HG02610 (cell line): ENCODE measurements around the gene CD164.
"Not testable (repeated sequence)": the region's sequence is repeated elsewhere in the genome, so short reads cannot be mapped to it uniquely, and the experiment has no call there.

Experiments used
- ATAC-seq: cut with Tn5 transposase; IDR thresholded peaks from one replicate; pipeline ENCODE4 v1.9.1; 2021; ENCODE audit warnings: mild to moderate bottlenecking, moderate library complexity; ENCODE audit not compliant: unreplicated experiment

CD164 gene

DNA sequence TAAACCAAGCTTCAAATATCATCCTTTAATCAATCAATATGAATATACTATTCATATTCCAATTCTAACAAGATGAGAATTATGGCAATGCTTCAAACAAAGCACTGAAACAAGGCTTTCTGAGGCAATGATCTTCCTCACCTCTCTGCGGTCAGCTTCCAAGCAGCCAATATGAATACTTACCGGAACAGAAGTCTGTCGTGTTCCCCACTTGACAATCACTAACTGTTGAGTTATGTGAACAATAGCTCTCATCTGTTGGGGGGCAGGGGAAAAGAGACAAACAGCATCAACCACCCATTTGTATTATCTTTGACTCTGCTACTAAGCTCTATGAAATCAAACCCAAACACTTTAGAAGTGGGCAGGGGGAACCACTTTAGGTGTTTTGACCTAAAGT is 4.5 kb downstream of the CD164 start:
- no peak for ATAC-seq

- no peak for ATAC-seq
Observed at GRCh38 chr6:109374326-109374892, 7.9 kb downstream of the CD164 start.

DNA sequence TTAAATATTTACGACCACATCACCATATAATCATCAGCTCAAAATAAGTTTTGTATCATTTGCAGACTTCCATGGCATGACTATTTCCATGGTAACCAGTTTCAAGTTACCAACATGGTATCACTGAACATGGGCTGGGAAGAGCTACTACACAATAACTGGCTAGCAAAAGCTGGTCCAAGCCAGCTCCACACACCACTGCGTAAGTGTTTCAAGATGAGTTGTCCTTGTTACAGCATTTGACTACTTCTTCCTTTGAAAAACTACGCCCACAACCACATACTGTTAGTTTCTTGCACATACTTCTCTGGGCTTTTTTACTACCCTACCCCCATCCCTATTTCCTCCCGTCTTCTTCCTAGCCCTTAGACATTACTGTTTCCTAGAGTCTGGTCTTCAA is 8.5 kb downstream of the CD164 start:
- ATAC-seq, result peak; percentile 95

- ATAC-seq, result no peak
Observed at GRCh38 chr6:109373331-109373730, 8.9 kb downstream of the CD164 start.

DNA sequence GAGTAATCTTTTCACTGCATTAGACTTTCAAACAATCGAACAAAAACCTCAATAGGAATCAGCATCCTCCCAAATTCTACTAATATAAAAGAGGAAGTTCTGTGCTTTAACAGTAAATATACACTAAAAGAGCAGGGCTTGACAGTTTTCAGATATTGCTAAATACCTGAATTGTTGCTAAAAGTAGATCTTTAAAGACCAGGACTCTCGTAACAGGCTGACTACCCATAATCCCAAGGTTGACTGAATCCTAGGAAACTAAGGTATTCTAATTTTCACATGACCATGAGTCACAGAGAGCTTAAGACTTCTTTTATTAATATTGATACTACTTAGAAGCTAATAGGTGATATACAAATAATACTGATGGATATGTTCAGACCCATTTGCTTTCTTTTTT is 10.1 kb downstream of the CD164 start:
- ATAC-seq, result no peak

- ATAC-seq, result no peak
Observed at GRCh38 chr6:109370792-109371191, 11.5 kb downstream of the CD164 start.

DNA sequence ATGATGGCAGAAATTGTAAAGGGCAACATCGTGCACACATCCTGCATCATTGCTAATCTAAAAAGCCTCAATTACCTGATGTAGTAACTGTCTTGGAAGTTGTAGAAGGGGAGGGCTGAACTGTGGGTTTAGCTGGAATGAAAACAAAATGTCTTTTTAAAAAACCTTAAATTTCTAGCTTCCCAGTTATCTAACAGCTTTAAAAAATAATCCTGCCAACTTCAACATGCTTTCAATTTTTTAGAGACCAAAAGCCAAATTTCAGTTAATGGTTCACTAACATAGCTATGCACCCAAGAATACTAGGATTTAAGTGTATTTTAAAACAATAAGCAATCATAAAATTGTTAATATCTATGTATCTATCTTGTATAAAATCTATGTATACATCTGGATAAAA is 11.9 kb downstream of the CD164 start:
- ATAC-seq, result no peak

GRCh38 chr6:109369728-109370127 is 12.5 kb downstream of the CD164 start:
- ATAC-seq, result no peak

DNA sequence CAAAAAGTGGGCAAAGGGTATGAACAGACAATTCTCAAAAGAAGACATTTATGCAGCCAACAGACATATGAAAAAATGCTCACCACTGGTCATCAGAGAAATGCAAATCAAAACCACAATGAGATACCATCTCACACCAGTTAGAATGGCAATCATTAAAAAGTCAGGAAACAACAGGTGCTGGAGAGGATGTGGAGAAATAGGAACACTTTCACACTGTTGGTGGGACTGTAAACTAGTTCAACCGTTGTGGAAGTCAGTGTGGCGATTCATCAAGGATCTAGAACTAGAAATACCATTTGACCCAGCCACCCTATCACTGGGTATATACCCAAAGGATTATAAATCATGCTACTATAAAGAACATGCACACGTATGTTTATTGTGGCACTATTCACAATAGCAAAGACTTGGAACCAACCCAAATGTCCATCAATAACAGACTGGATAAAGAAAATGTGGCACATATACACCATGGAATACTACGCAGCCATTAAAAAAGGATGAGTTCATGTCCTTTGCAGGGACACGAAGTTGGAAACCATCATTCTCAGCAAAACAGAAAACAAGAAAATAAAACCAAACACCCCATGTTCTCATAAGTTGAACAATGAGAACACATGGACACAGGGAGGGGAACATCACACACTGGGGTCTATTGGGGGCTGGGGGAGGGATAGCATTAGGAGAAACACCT is 17.7 kb downstream of the CD164 start:
- ATAC-seq, result not testable (repeated sequence)

DNA sequence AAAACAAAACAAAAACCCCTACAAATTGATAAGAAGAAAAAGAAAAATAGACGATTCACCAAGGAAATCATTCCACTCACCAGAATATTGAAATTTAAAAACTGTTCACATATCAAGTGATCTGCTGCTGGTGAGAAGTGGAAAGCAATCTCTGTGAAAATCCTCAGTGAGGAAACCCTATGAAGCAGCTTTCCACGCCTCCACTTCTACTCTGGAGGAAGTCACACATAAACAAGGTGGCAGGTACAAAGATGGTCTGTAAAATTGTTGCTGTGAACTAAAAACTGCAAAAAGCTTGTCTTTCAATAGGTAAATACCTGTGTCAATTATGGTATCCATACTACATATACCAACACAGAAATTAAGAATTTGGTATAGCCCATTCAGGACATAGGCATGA is 18.5 kb downstream of the CD164 start:
- ATAC-seq, result no peak

DNA sequence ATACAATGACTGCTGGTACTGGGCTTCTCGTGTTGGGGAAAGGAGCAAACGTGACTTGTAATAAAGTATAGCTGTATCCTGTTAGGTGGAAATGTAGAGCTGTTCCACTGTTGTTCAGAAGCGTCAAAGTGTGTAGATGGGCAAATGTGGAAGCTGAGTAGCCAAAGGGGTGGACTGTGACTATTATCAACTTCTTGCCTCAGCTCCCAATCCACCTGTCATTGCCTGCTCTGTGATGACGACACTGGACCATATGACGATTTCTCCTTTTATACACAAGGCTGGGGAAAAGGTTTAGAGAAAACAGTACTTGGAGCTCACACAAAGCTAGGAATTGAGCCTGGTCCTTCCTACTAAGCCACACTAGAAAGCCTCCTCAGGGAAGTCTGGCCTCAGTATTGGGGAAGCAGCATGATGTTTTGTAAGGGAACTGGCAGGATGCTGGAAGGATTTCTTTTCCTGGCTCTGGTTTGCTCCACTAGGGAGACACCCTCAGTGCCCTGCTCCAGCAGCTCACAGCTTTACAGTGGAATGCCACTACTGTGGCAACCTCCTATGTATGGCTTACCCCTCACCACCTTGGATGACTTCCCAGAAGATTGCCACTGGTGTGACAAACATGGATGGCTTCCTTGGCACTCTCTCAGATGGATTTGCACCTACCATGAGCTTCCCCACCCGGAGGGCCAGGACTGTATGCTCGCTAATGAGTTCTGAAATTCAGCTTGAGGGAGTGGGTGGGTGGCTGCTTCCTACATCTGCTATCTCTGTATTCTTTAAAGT is 20.0 kb downstream of the CD164 start:
- ATAC-seq, result no peak

DNA sequence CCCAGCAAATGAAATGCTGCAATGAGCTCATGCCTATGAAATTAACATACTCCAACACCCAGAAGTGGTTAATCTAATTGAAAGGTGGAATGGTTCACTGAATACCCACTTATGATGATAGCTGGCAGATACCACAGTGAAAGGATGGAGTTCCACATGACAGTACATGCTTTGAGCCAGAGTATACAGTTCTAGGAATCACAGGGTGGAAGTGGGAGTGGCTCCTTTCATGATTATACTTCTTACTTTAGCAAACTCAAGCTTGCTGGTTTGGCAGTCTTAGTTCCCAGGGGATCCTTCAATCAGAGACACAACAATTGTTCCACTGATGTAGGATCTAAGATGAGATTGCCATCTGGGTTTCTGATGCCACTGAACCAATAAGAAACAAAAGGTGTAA is 21.5 kb downstream of the CD164 start:
- ATAC-seq, result no peak

DNA sequence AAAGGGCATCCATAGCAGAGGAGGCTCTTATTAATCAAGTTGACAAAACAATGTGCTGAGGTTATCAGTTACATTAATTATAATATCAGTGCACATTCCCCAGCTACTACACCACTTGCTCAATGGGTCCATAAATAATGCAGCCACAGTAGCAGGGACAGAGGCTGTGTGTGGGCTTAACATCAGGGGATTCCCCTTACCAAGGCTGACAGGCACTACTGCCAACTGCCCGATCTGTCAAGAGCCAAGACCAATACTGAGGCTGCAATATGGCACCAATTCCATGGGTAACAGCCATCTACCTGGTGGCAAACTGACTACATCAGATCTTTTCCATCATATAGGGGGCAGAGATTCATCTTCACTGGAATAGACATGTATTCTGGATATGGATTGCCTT is 22.0 kb downstream of the CD164 start:
- ATAC-seq, result no peak

DNA sequence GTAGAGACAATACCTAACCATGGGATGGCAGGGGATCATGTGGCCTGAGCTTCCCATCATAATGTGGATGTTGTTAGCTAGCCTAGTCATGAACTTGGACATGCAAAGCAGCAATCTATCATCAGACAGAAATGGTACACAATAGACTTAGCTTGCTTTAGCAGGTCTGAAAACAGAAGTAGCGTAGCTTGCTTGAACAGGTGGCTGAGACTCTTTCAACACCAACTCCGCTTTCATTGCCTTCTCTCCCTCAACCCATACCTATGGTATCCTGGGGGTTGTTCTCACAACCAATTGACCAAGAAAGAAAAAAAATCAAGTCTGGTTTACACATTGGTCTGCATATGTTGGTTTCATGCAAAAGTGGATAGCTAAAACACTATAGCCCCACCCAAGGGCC is 23.0 kb downstream of the CD164 start:
- no peak for ATAC-seq

DNA sequence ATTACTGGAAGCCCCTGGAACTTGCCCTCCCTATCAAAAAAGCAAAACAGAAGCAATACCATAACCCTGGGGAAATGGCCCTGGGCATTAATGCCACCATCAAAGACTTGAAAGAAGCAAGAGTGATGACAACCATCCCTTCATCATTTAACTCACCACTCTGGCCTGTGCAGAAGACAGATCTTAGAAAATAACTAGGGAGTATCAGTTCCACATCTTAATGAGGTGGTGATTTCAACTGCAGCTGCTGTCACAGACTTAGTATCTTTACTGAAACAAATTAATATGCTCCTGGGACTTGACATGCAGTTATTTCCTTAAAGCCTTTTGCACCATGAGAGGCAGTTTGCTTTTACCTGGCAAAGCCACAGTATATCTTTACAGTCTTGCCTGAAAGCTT is 24.1 kb downstream of the CD164 start:
- no peak for ATAC-seq

DNA sequence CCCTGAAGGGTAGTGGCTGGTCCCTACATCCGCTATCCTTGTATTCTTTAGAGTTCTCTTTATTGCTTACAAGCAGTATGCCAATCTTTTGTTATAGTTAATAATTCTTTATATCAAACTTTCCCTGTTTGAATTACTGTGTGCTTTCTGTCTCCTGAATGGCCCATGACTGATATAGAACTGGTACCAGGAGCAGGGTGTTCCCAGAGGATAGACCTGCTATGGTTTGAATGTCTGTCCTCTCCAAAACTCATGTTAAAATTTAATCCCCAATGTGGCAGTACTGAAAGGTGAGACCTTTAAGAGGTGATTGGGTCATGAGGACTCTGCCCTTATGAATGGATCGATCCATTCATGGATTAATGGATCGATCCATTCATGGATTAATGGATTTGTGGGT is 26.0 kb downstream of the CD164 start:
- ATAC-seq, result no peak

DNA sequence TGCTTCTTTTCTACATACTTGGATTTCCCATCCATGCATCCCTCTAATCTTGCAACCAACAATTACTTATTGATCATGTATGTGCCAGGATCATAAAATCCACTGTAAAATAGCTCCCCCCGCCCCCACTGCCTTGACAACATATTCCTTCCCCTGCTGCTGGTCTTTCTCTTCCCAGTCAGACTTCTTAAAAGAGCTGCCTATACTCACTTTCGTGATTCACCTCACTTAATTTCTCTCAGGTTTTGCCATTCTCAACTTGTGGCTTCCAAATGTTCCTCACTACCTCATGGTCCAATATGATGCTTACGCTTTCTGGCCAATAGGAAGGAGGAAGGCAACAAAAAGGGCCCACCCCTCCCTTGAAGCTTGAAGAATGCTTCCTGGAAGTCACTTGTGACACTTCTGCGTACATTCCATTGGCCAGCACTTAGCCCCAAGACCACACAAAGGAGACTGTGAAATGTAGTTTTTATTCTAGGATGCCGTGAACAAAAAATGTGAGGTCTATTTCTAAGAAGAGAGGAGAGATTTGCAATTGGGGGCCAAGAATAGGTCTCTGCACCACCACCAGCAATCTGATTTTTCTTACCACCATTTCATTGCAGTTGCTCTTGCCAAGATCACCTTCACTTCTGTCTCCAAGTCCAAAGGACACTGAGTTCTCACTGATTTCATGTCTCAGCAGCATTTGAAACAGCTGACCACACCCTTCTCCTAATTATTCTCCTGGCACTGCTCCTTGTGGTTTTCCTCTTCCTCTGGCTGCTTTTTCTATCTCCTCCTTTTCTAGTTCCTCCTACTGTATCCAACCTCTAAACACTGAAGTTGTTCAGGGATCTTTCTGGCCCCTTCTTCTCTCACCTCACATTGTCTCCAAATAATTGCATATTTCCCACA is 30.8 kb downstream of the CD164 start:
- no peak for ATAC-seq

DNA sequence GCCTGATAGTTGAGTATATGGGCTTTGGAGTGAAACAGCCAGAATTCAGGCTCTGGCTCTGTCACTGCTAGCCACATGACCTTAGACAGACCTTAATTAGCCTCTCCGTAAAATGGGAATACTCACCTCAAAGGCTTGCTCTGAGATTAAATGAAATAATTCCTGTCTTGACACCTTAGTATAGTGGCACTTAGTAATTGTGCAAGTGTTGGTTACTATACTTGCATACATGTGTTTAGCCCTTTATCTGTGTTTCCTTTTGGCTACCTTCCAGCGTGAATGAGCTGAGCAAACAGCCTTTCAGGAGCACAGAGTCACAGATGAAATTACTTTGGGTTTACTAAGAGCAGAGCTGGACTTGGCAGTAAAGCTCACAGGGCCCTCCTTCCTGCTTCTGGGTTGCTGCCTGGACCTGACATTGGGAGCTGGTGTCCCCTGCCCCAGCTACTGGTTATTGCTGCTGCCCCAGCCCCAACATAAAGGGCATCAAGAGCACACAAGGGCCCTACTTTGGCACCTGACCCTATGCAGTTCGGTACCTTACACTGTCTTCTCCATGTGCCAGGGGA is 32.8 kb downstream of the CD164 start:
- no peak for ATAC-seq

DNA sequence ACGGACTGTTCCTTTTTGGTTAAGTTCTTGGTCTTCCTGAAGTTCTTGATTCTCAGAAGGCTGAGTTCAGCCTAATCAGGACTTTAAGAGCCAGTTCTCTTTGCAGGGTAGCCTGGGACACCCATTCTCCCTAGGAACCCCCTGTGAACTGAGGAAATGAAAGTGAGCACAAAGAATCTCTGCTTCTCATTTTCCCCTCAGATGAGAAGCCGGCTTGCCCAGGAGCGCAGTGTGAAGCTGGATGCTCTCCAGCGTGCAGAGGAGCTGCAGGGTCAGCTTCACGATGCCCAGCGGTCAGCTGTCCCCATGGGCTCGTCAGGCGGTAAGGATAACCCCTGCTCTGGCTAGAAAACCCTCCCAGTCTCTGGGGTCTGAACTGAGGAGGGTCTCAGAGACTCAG is 34.0 kb downstream of the CD164 start:
- ATAC-seq, result no peak

DNA sequence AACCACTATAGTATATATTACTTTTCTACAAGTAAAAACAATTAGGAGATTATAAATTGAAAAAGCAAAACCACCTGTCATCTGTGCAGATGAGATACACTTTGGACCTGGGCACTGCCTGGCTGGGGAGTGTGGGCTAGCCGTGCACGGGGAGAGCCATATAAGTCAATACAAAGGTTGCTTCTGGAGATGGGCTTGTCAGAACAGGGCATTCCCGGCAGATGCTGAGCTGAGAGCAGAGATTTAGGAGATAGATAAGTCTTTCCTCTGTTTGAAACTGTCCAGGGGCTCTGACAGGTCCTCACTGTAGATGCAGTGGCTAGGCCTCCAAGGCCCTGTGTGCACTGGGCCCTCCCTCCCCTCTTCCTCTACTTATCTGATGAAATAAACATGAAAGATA is 34.5 kb downstream of the CD164 start:
- no peak for ATAC-seq

- ATAC-seq, result no peak
Observed at GRCh38 chr6:109345986-109346385, 36.3 kb downstream of the CD164 start.
